Stimulated activated CD8-positive, alpha-beta memory T cell treated with anti-CD3 and anti-CD28 coated beads, Interleukin-7, amount 100 ng/mL, for 4 hours (primary cell): ENCODE results near the gene PTPN7.
"Not testable (repeated sequence)": the region's sequence is repeated elsewhere in the genome, so short reads cannot be mapped to it uniquely, and the experiment has no call there.

Experiments
- DNase-seq, 2 donors: peaks; one replicate each; pipeline ENCODE4 v3.0.0-alpha.2; 2020; ENCODE audit warnings: low read depth in 2 of 2

The PTPN7 gene

GRCh38 chr1:202189918-202190715 is 29.7 kb upstream of the PTPN7 start:
- no peak for DNase-seq

DNA sequence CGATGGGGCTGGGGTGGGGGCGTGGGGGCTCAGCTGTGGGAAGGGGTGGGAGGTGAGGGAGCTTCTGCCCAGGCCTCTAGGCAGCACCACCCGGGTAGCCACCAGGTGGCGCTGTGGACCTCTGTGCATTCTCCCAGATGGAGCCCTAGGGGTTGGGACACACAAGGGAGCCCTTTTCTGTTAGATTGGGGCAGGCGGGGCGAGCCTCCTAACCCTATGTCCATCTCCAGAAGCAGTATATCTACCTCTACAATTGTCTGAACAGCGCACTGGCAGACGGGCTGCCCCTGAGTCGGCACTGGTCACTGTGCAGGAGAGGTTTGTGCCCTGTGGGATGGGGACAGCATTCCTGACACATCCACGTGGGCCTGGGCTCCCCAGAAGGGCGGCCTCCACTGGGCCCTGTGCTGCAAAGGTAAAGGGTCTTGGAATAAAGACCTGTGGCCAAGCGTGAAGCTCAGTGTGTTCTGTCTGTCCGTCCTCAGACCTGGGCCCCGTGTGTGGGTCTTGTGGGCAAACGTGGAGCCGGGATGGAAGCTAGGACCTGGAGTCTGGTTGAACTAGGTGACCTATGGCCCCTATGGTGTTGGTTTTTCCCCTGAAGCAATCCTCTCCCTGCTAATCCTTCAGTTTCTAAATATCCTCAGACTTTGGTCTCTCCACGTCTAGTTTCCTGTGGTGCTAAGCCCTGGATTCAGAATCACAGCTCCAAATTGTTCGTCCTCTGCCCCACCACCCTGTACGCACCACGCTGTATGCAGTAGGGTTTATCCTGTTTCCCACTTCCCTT is 28.8 kb upstream of the PTPN7 start:
- DNase-seq: peak; percentile 53 to 59

DNA sequence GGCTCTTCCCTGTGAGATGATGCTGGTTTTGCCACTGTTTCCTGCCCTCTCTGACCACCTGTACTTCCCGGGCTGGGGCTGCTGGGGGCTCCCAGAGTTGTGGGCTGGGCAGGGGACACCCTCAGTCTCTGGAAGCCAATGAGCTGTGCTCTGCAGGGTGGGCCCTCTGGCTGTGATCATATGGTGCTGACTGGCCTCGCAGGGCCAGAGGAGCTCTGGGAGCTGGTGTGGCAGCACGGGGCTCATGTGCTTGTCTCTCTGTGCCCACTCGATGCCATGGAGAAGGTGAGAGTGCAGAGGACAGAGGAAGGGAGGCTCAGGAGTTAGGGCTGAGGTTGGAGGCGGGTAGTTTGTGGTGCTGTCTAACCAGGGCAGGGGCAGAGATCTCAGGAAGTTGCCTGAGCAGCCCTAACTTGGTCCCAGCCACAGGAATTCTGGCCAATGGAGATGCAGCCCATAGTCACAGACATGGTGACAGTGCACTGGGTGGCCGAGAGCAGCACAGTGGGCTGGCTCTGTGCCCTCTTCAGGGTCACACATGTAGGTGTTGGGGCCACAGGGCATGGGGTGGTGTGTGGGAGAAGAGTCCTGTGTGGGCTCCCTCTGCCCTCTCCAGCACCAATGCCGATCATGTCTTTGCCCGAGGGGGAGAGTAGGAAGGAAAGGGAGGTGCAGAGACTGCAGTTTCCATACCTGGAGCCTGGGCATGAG is 27.4 kb upstream of the PTPN7 start:
- DNase-seq: no peak

DNA sequence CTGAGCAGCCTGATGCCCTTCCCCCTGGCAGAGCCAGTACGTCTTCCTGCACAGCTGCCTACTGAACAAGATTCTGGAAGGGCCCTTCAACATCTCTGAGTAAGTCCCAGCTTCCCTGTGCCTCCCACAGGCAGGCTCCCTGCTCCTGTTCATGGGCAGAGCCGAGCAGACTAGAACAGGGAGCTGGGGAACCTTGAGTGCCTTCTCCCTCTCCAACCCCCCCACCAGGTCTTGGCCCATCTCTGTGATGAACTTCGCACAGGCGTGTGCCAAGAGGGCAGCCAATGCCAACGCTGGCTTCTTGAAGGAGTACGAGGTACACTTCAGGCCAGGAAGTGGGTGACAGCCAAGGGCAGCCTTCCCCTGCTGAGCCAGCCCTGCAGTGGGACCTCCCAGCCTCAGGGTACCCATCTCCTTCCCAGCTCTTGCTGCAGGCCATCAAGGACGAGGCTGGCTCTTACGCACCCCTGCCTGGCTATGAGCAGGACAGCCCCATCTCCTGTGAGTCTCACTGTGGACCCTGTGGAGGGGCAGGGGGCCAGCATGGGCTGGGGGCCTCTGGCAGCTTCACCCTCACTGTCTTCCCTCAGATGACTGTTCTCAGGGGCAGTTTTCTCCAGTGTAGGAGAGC is 26.8 kb upstream of the PTPN7 start:
- no peak for DNase-seq

DNA sequence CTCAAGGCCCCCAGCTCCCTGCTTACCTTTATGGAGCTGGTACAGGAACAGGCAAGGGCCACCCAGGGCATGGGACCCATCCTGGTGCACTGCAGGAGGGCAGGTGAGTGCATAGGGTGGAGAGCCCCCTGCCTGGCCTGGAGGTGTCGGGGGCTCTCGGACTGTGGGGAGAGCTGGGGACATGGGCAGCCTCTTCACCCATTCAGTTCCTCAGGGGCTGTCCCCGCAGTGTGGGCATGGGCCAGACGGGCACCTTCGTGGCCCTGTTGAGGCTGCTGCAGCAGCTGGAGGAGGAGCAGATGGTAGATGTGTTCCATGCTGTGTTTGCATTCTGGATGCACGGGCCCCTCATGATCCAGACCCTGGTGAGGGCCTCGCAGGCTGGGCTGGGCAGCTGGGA is 25.9 kb upstream of the PTPN7 start:
- DNase-seq: no peak

DNA sequence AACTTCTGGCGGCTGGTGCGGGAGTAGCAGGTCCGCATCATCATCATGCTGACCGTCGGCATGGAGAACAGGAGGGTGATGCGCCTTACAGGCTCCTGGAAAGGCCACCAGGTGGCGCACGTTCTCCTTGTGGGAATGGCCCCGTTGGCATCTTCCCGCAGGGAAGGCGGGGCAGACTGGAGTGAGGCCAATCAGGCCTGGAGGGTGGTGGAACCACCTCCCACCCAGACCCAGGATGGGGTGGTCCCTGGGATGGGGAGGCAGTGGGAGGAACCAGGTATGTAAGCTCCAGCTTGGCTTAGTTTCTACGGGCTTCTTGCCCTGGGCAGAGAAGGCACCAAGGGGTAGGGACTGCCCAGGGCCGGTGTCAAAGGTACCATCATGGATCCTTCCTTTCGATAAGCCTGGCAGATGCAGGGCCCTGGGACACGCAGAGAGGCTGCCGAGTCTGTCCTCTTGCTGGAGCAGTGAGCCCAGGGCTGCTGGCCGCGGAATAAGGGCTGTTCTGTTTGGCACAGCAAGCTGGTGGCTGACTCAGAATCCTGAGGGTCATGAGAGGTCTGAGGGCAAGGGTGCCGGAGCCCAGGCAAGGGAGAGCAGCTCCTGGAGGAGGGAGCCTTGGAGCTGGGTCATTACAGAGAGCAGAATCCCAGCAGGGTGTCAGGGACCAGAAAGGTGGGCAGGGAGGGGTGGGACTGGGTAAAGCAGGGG is 24.5 kb upstream of the PTPN7 start:
- peak; percentile 38 to 48 for DNase-seq

- DNase-seq: no peak
Observed at GRCh38 chr1:202182040-202182877, 21.9 kb upstream of the PTPN7 start.

GRCh38 chr1:202181586-202181985 is 21.2 kb upstream of the PTPN7 start:
- no peak for DNase-seq

DNA sequence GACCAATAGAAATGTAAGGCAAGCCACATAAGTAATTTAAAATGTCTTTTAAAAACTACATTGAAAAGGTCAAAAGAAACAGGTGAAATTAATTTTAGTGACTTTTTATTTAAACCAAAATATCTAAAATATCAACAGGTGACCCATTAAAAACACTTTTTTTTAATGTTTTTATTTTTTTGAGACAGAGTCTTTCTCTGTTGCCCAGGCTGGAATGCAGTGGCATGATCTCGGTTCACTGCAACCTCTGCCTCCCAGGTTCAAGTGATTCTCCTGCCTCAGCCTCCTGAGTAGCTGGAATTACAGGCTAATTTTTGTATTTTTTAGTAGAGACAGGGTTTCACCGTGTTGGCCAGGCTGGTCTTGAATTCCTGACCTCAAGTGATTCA is 20.3 kb upstream of the PTPN7 start:
- not testable (repeated sequence) for DNase-seq

DNA sequence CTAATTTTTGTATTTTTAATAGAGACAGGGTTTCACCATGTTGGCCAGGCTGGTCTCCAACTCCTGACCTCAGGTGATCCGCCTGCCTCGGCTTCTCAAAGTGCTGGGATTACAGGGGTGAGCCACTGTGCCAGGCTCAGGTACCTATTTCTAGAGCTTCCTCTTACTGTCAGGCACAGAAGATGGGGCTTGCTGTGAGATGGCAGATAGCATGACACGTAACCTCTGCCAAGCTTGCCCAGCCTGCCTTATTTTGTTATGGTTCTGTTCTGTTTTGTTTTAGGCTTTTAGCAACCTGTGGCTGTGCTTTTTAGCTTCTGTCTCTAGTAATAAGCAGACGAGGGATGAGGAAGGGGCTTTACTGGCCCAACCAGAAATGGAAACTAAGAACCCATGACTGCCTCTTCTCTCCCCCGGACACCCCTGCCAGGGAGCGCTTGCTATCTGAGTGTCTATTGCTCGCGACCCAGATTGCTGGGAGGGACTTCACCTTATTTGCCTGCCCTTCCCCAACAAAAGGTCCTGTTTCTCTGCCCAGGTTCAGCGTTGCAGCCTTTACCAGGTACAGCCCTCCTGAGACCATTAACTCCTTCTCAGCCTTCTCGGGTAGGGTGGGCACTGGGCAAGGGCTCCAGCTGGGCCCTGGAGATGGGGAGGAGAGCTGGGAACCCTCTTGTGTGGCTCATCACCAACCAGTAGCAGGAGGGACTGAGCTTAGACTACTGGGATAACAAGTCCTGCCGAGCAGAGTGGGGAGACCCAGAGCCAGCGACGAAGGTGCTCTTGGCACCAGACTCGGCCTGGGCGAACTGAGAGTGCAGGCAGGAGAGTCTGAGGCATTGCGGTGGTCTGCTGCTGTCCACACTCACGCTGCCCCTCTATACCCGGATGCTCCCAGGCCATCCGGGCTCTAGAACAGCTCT is 19.7 kb upstream of the PTPN7 start:
- DNase-seq: no peak

GRCh38 chr1:202176949-202177927 is 16.8 kb upstream of the PTPN7 start:
- no peak for DNase-seq

DNA sequence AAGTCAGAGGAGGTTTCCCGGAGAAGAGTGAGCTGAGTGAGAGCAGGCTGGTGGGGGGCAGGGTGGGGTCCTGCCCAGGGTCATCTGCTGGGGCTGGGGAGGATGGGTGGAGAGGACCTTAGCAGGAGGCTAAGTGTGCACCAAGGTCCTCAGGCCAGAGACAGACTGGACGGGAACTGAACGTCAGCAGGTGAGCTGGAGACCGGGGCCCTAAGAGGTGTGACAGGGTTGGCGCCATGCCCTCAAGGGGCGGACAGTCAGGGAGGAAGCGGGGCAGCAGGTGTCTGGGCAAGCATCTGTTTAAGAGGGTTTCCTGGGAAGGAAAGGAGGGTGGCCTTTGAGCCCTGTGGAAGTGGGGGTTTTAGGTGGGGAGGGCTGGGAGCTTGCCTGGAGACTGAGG is 13.6 kb upstream of the PTPN7 start:
- no peak for DNase-seq

DNA sequence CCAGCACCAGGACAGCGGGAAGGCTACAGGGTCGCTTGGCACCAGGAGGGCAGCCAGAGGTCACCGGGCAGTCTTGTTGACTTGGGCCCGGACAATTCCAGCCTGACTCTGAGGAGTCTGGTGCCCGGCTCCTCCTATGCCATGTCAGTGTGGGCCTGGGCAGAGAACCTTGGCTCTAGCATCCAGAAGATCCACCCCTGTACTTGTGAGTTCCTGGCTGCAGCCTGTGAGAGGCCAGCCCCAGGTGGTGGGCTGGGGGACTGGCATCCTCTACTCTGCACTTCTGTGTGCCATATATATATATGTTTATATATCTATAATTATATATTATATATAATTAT is 11.6 kb upstream of the PTPN7 start:
- no peak for DNase-seq

- DNase-seq: no peak
Observed at GRCh38 chr1:202171292-202172014, 11.1 kb upstream of the PTPN7 start.

DNA sequence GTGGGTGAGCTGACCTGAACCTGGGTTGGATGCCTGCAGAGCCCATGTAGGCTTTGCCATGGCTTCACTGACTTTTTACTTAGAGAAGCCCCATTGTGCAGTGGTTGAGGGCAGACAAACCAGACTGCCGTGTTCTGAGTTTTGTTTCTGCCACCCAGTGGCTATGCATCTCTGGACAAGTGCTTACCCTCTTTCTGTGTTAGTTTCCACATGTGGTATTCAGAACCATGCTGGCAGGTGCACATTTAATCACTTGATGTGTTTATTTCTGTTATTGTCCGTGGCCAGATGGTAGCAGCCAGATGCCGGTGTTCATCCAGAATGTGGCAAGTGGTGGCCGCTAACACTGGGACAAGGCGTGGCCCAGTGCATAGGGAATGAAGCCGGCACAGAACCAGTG is 10.3 kb upstream of the PTPN7 start:
- no peak for DNase-seq

DNA sequence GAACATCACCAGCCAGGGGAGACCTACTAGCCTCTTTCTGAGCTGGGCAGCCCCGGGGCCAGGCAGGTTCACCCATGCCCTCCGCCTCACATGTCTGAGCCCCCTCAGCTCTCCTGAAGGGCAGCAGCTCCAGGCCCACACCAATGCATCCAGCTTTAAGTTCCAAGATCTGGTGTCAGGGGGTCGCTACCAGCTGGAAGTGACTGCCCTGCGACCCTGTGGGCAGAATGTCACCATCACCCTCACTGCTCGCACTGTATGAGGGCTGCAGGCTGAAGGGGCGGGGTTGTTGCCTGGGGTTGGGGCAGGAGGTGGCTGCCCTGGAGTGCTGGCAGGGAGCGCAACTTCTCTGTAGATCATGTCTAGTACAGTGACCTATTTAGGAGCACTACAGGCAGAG is 8.5 kb upstream of the PTPN7 start:
- DNase-seq: no peak

DNA sequence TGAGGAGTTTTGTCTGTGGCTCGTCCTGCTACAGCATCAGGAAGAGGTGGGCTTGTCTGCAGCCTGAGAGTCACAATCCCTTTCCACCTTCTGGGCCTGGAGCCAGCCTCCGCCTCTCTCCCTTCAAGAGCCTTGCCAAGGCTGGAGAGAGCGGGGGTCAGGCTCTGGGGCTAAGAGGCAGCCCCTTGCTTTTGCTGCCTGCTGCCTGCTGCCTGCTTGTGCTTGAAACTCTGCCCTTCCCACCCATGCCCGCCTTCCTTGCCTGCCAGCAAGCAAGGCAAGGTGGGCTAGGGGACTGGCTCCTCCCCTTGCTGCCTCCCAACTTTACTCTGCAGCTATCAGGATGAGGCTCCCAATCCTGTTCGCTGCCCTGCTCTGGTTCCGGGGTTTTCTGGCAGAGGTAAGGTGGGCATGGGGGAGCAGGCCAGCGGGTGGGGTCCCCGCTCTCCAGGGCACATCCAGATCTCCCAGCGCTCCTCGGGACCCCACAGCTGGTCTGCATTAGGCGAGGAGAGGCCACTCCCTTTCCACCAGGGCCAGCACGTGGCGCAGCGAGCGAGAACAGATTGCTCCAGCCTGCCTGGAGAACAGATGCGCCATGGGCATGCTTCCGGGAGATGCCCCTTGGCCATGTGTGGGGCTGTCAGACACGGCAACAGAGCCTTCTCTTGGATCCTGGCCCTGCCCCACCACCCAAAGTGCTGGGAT is 7.5 kb upstream of the PTPN7 start:
- DNase-seq: no peak
